Body of pancreas (tissue), 4 donors: ENCODE results near the gene GADD45B. TPM values are rescaled to one million over a fixed set of nuclear protein-coding genes. Genes with fewer than 3 reads are reported as not detected.

Experiments
- ATAC-seq: fragments of 150-250 bp; one replicate; pipeline ENCODE4 v1.9.1; 2016
- DNase-seq, 4 donors: peaks; one replicate each; pipeline ENCODE4 v3.0.0-alpha.2; 2019
- H3K27ac ChIP-seq, 4 donors: fragments of 200-600 bp; sonication (generic); 1 replicate in 3 of 4; 2 replicates in 1 of 4; pipeline versions ENCODE4 v1.5.1 to v1.6.1; 2016 to 2019; ENCODE audit warnings: mild to moderate bottlenecking in 1 of 4, mixed read lengths in 1 of 4, moderate library complexity in 1 of 4
- H3K27me3 ChIP-seq, 2 donors: fragments of 200-600 bp; sonication (generic); one replicate each; pipeline ENCODE4 v1.6.0; 2016; ENCODE audit warnings: mild to moderate bottlenecking in 1 of 2
- H3K36me3 ChIP-seq, 2 donors: fragments of 200-600 bp; sonication (generic); replicated peaks in 1 of 2; 2 replicates each; pipeline ENCODE4 v1.5.1; 2016; ENCODE audit warnings: low read depth in 2 of 2; ENCODE audit not compliant: insufficient read depth in 1 of 2
- H3K4me1 ChIP-seq: fragments of 200-600 bp; sonication (generic); one replicate; pipeline ENCODE4 v1.6.0; 2016
- H3K4me3 ChIP-seq, 2 donors: fragments of 200-600 bp; sonication (generic); 1 replicate in 1 of 2; 2 replicates in 1 of 2; pipeline ENCODE4 v1.5.1; 2016 to 2019
- H3K9me3 ChIP-seq, 3 donors: fragments of 200-600 bp; sonication (generic); 1 replicate in 2 of 3; 2 replicates in 1 of 3; pipeline ENCODE4 v1.5.1; 2016
- CTCF ChIP-seq, 7 experiments: fragments of 450-650 bp in 4 of 7; fragments of 200-600 bp in 3 of 7; sonication (generic) in 3 of 7; IDR thresholded peaks; one replicate each; pipeline ENCODE4 v1.5.1; 2016 to 2019; ENCODE audit warnings: antibody characterized with exemption in 7 of 7
- POLR2A ChIP-seq, 3 donors: fragments of 450-650 bp; IDR thresholded peaks; one replicate each; pipeline ENCODE4 v1.6.1; 2016; ENCODE audit warnings: antibody characterized with exemption in 3 of 3, mild to moderate bottlenecking in 2 of 3
- WGBS, 2 donors: methylation state at CpG; one replicate each; pipeline ENCODE4 v1.1.5; 2017; 5-methylcytosine and 5-hydroxymethylcytosine counted together
- intact Hi-C: fragments of 100-400 bp; cut with DNase I; formaldehyde crosslinking; loops from one replicate; pipeline ENCODE4 v1.15.1; 2023
- total RNA-seq, 2 donors: library from RNA; depleted of rRNA; stranded (reverse); fragments of >200 nt; gene quantifications; one replicate each; pipeline ENCODE4 v1.1.0, GENCODE V29; 2016

The GADD45B gene
- total RNA-seq, 2 donors from 2014 or later, result 68.0 to 84.7 TPM

GRCh38 chr19:2438178-2438577 is 37.7 kb upstream of the GADD45B start:
- no peaks in the 10 kb centered on the region for H3K27me3 ChIP-seq
- no peak for ATAC-seq
- TF ChIP-seq POLR2A (IDR thresholded peaks at IDR 0.05) (no peak), CTCF (IDR thresholded peaks at IDR 0.05) (no peak)
- H3K9me3 ChIP-seq, result no peaks in the 10 kb centered on the region
- peaks cover 0 to 2% of the 10 kb centered on the region in 2 donors for H3K36me3 ChIP-seq
- H3K4me3 ChIP-seq, result no peak overlapping the region
- WGBS, 2 donors, result 91 to 96% methylated on average over 16 to 18 of the region's 20 CpGs
- H3K27ac ChIP-seq, result no peak overlapping the region
- no peak for DNase-seq
- no peaks in the 10 kb centered on the region for H3K4me1 ChIP-seq
- intact Hi-C loops, result no loop called here

GRCh38 chr19:2440515-2440914 is 35.4 kb upstream of the GADD45B start:
- H3K36me3 ChIP-seq, result peaks cover 0 to 2% of the 10 kb centered on the region in 2 donors

GRCh38 chr19:2441096-2441752 is 34.7 kb upstream of the GADD45B start:
- Histone ChIP-seq H3K9me3 (no peaks in the 10 kb centered on the region), H3K36me3 (peaks cover 0 to 2% of the 10 kb centered on the region in 2 donors), H3K4me3 (no peak overlapping the region), H3K4me1 (no peaks in the 10 kb centered on the region), H3K27ac (no peak overlapping the region), H3K27me3 (no peaks in the 10 kb centered on the region)
- intact Hi-C loops, result no loop called here
- 96 to 97% methylated on average over 7 to 25 of the region's 26 CpGs for WGBS, 2 donors
- DNase-seq, result no peak
- no peak for TF ChIP-seq CTCF (IDR thresholded peaks at IDR 0.05)
- TF ChIP-seq POLR2A (IDR thresholded peaks at IDR 0.05), result no peak
- no peak for ATAC-seq

More at GRCh38 chr19:2440515-2440914, 35.4 kb upstream of the GADD45B start:
- no peak overlapping the region for H3K27ac ChIP-seq
- DNase-seq, result no peak
- H3K4me1 ChIP-seq, result no peaks in the 10 kb centered on the region
- intact Hi-C loops, result no loop called here
- 56 to 97% methylated on average over 1 of the region's 1 CpG for WGBS, 2 donors
- H3K4me3 ChIP-seq, result no peak overlapping the region
- no peaks in the 10 kb centered on the region for H3K27me3 ChIP-seq
- ATAC-seq, result no peak
- no peaks in the 10 kb centered on the region for H3K9me3 ChIP-seq
- TF ChIP-seq CTCF (IDR thresholded peaks at IDR 0.05) (no peak), POLR2A (IDR thresholded peaks at IDR 0.05) (no peak)

- WGBS, 2 donors, result 93% methylated on average over 14 of the region's 22 CpGs; no CpG with 5 or more reads in 1 of the 2 donors
- no peak for DNase-seq
Observed at GRCh38 chr19:2443116-2443784, 32.7 kb upstream of the GADD45B start.

More at GRCh38 chr19:2443116-2443784, 32.7 kb upstream of the GADD45B start:
- TF ChIP-seq POLR2A (IDR thresholded peaks at IDR 0.05), result no peak
- no peak for TF ChIP-seq CTCF (IDR thresholded peaks at IDR 0.05)
- Histone ChIP-seq H3K4me1 (no peaks in the 10 kb centered on the region), H3K27ac (no peak overlapping the region), H3K36me3 (no peaks in the 10 kb centered on the region), H3K4me3 (no peak overlapping the region), H3K27me3 (no peaks in the 10 kb centered on the region), H3K9me3 (no peaks in the 10 kb centered on the region)
- no peak for ATAC-seq
- intact Hi-C loops, result no loop called here
